H1 (cell line): ENCODE results near the gene WWP2.

ENCODE experiments used
- CREB1 ChIP-seq: IDR thresholded peaks from 2 replicates; pipeline ENCODE4 v1.6.1; 2012; ENCODE audit warnings: inconsistent platforms
- CTCF ChIP-seq, 3 experiments: IDR thresholded peaks; 1 replicate in 2 of 3; 2 replicates in 1 of 3; pipeline versions ENCODE4 v1.5.1 to v1.6.1; 2011; ENCODE audit warnings: low read length in 3 of 3, mild to moderate bottlenecking in 3 of 3, inconsistent platforms in 2 of 3, low read depth in 1 of 3, moderate library complexity in 1 of 3; ENCODE audit not compliant: insufficient read depth in 1 of 3; ENCODE audit errors: control extremely low read depth in 1 of 3
- EP300 ChIP-seq, 2 experiments: IDR thresholded peaks; 1 replicate in 1 of 2; 2 replicates in 1 of 2; pipeline ENCODE4 v1.6.1; 2011 to 2012; ENCODE audit warnings: low read depth in 2 of 2, low read length in 2 of 2, mild to moderate bottlenecking in 2 of 2, borderline replicate concordance in 1 of 2, inconsistent platforms in 1 of 2, moderate library complexity in 1 of 2
- EZH2 ChIP-seq: fragments of 200-600 bp; sonication (generic); IDR thresholded peaks from 2 replicates; pipeline ENCODE4 v1.7.1; 2012; ENCODE audit warnings: low read depth, mild to moderate bottlenecking, moderate library complexity, low read length, inconsistent platforms; ENCODE audit not compliant: severe bottlenecking
- RFX5 ChIP-seq: IDR thresholded peaks from 2 replicates; pipeline ENCODE4 v1.6.1; 2011; ENCODE audit warnings: low read depth, low read length, improper control_type of control experiment, borderline replicate concordance

GRCh38 chr16:69781118-69781517 lies 19.0 kb downstream of the WWP2 start:
- TF ChIP-seq CTCF (IDR thresholded peaks at IDR 0.05; ENCODE audit: control extremely low read depth in 1 of 3, insufficient read depth in 1 of 3, low read depth in 1 of 3, low read length in 3 of 3), result no peak
- no peak for TF ChIP-seq EP300 (IDR thresholded peaks at IDR 0.05; ENCODE audit: borderline replicate concordance in 1 of 2, low read depth in 2 of 2, low read length in 2 of 2)
- TF ChIP-seq RFX5, result no peak
- TF ChIP-seq CREB1, result no peak
- TF ChIP-seq EZH2, result no peak
